GM23338 (cell line): ENCODE results near the gene ULK4. TPM values are rescaled to one million over a fixed set of nuclear protein-coding genes. Genes with fewer than 3 reads are reported as not detected.
"Not testable (repeated sequence)": the region's sequence is repeated elsewhere in the genome, so short reads cannot be mapped to it uniquely, and the experiment has no call there.

Experiments used
- ATAC-seq: fragments of 200-7000 bp; cut with Tn5 transposase; 3 replicates; pipeline ENCODE4 v1.9.1; 2020
- DNase-seq: peaks from one replicate; pipeline ENCODE4 v3.0.0-alpha.2; 2015; ENCODE audit warnings: low spot score
- H2AFZ ChIP-seq: fragments of 200-600 bp; sonication (generic); 2 replicates; pipeline ENCODE4 v1.8.0; 2016; ENCODE audit warnings: antibody characterized with exemption, mild to moderate bottlenecking, moderate library complexity
- H3F3A ChIP-seq: fragments of 200-600 bp; sonication (generic); replicated peaks from 2 replicates; pipeline ENCODE4 v1.8.0; 2017; ENCODE audit warnings: antibody characterized with exemption, mixed run types, low read depth
- H3K27ac ChIP-seq: fragments of 200-600 bp; sonication (generic); 2 replicates; pipeline ENCODE4 v1.6.1; 2016; ENCODE audit warnings: low read depth
- H3K27me3 ChIP-seq: fragments of 200-600 bp; sonication (generic); 2 replicates; pipeline ENCODE4 v1.8.0; 2016; ENCODE audit warnings: mild to moderate bottlenecking, mixed run types, moderate library complexity; ENCODE audit not compliant: insufficient read depth
- H3K36me3 ChIP-seq: fragments of 200-600 bp; sonication (generic); 2 replicates; pipeline ENCODE4 v1.8.0; 2016; ENCODE audit warnings: mild to moderate bottlenecking; ENCODE audit not compliant: insufficient read depth
- H3K4me1 ChIP-seq: fragments of 200-600 bp; sonication (generic); 2 replicates; pipeline ENCODE4 v1.8.0; 2016; ENCODE audit warnings: mild to moderate bottlenecking, moderate library complexity; ENCODE audit not compliant: insufficient read depth
- H3K4me2 ChIP-seq: fragments of 200-600 bp; sonication (generic); 2 replicates; pipeline ENCODE4 v1.7.1; 2017; ENCODE audit warnings: mixed run types
- H3K4me3 ChIP-seq: fragments of 200-600 bp; sonication (generic); 2 replicates; pipeline ENCODE4 v1.6.1; 2016; ENCODE audit warnings: mixed run types
- H3K79me2 ChIP-seq: fragments of 200-600 bp; sonication (generic); replicated peaks from 2 replicates; pipeline ENCODE4 v1.8.0; 2017; ENCODE audit warnings: mild to moderate bottlenecking; ENCODE audit not compliant: insufficient read depth
- H3K9me2 ChIP-seq: fragments of 200-600 bp; sonication (generic); 2 replicates; pipeline ENCODE4 v1.8.0; 2017; ENCODE audit not compliant: insufficient read depth
- H4K20me1 ChIP-seq: fragments of 200-600 bp; sonication (generic); replicated peaks from 2 replicates; pipeline ENCODE4 v1.8.0; 2017; ENCODE audit warnings: mild to moderate bottlenecking; ENCODE audit not compliant: insufficient read depth
- H3K27ac Mint-ChIP-seq: 2 replicates; pipeline ENCODE4 v1.8.0; 2020; ENCODE audit warnings: inconsistent platforms, mild to moderate bottlenecking, moderate library complexity, mixed read lengths
- H3K27me3 Mint-ChIP-seq: 3 replicates; pipeline ENCODE4 v1.8.0; 2022; ENCODE audit warnings: low read depth, mild to moderate bottlenecking, moderate library complexity, mixed read lengths, inconsistent platforms; ENCODE audit not compliant: insufficient read depth, poor library complexity
- H3K36me3 Mint-ChIP-seq: 3 replicates; pipeline ENCODE4 v1.8.0; 2021; ENCODE audit warnings: low read depth, mild to moderate bottlenecking, inconsistent platforms, moderate library complexity, mixed read lengths
- H3K4me1 Mint-ChIP-seq: 3 replicates; pipeline ENCODE4 v1.8.0; 2020; ENCODE audit warnings: mild to moderate bottlenecking, inconsistent platforms, mixed read lengths
- H3K4me3 Mint-ChIP-seq: 3 replicates; pipeline ENCODE4 v1.8.0; 2021; ENCODE audit warnings: moderate library complexity, mild to moderate bottlenecking, inconsistent platforms, mixed read lengths
- H3K9me3 Mint-ChIP-seq: 3 replicates; pipeline ENCODE4 v1.8.0; 2020; ENCODE audit warnings: moderate library complexity, mild to moderate bottlenecking, inconsistent platforms, mixed read lengths
- EZH2phosphoT487 ChIP-seq: fragments of 200-600 bp; sonication (generic); IDR thresholded peaks from one replicate; pipeline ENCODE4 v1.8.1; 2018; ENCODE audit warnings: antibody characterized with exemption; ENCODE audit not compliant: unreplicated experiment
- ZNF331 ChIP-seq: fragments of 250-450 bp; sonication (Bioruptor Pico); IDR thresholded peaks from 2 replicates; pipeline ENCODE4 v1.5.0; 2020; ENCODE audit warnings: low read depth, mild to moderate bottlenecking, moderate library complexity
- polyA plus RNA-seq: library from polyadenylated mRNA; unstranded; fragments of >200 nt; fragmentation: Nextera tagmentation; extraction: Ambion mirVana; gene quantifications from 2 replicates; pipeline ENCODE4 v1.2.1, GENCODE V29; 2016
- total RNA-seq: library from RNA; depleted of rRNA; stranded (reverse); fragments of >200 nt; shearing (Covaris generic); gene quantifications from 2 replicates; pipeline ENCODE4 v1.2.3, GENCODE V29; 2014
- TF ChIP-seq, protein P1 (sequence below): fragments of 250-450 bp; sonication (Bioruptor Pico); IDR thresholded peaks from 2 replicates; pipeline ENCODE4 v1.5.0; 2020; ENCODE audit warnings: mild to moderate bottlenecking, moderate library complexity
- TF ChIP-seq, protein P2 (sequence below): IDR thresholded peaks from 2 replicates; pipeline ENCODE4 v1.6.1; 2016; ENCODE audit warnings: antibody characterized with exemption

Gene ULK4
- total and polyA plus RNA-seq, 2 experiments from 2014 or later = 20.8 to 41.4 TPM

DNA sequence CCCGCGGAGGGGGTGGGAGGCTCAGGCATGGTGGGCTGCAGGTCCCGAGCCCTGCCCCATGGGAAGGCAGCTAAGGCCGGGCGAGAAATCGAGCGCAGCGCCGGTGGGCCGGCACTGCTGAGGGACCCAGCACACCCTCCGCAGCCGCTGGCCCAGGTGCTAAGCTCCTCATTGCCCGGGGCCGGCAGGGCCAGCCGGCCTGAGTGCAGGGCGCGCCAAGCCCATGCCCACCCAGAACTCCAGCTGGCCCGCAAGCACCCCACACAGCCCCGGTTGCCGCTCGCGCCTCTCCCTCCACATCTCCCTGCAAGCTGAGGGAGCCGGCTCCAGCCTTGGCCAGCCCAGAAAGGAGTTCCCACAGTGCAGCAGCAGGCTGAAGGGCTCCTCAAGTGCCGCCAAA lies 117.6 kb downstream of the ULK4 start:
- not testable (repeated sequence) for H3F3A ChIP-seq, H2AFZ ChIP-seq, H3K4me1 ChIP-seq, H3K4me1 Mint-ChIP-seq, ATAC-seq, H3K4me2 ChIP-seq, H3K27me3 Mint-ChIP-seq, H3K4me3 Mint-ChIP-seq, H3K79me2 ChIP-seq, H3K27ac Mint-ChIP-seq, H3K36me3 ChIP-seq, H3K9me2 ChIP-seq, H3K27me3 ChIP-seq, DNase-seq, H3K27ac ChIP-seq, H4K20me1 ChIP-seq, H3K4me3 ChIP-seq
- Mint-ChIP-seq H3K9me3 (peaks cover 48% of the 10 kb centered on the region), H3K36me3 (peaks cover 46% of the 10 kb centered on the region)

DNA sequence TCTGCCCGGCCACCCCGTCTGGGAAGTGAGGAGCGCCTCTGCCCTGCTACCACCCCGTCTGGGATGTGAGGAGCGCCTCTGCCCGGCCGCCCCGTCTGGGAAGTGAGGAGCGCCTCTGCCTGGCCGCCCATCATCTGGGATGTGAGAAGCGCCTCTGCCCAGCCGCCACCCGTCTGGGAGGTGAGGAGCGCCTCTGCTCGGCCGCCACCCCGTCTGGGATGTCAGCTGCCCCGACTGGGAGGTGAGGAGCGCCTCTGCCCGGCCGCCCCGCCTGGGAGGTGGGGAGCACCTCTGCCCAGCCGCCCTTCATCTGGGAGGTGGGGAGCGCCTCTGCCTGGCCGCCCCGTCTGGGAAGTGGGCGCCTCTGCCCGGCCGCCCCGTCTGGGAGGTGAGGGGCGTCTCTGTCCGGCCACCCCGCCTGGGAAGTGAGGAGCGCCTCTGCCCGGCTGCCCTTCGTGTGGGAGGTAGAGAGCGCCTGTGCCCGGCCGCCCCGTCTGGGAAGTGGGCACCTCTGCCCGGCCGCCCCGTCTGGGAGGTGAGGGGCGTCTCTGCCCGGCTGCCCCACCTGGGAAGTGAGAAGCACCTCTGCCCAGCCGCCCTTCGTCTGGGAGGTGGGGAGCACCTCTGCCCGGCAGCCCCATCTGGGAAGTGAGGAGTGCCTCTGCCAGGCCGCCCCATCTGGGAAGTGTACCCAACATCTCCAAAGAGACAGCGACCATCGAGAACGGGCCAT lies 120.8 kb downstream of the ULK4 start:
- not testable (repeated sequence) for H3K27me3 Mint-ChIP-seq, H3K27ac Mint-ChIP-seq, H3K27ac ChIP-seq

DNA sequence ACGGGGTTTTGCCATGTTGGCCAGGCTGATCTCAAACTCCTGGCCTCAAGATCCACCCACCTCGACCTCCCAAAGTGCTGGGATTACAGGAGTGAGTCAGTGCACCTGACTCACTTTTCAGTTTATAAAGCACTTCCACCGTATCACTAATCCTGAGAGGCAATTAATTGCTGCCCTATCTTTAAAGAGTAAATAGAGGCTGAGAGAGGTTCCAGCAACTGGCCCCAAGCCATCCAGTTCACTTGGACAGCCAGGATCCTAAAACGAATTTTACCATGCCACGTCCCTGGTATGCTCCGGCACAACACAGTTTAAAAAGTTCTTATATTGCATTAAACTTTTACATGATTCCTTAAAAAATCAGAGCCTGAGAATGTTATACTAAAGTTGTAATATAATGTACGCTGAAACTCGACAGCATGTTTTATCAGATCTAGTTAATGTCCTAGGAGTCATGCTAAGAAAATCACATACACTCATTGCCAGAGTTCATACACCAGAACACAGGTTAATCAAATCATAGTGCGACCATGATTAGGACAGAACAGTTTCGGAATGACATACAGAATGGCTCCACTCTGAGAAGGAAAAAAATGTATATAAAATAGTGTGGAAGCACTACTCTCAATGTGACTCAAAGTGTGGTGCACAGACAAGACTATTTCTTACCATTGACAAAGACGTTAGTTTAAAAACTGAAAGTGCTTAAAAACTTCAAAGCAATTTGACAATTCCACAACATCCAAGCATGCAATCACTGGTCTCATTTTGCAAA lies 125.4 kb downstream of the ULK4 start:
- Mint-ChIP-seq H3K9me3 (peaks cover 36% of the 10 kb centered on the region), H3K36me3 (peaks cover 38% of the 10 kb centered on the region), H3K27ac (no peak overlapping the region), H3K4me1 (no peaks in the 10 kb centered on the region), H3K4me3 (no peak overlapping the region), H3K27me3 (no peaks in the 10 kb centered on the region)
- no peak for DNase-seq
- no peak overlapping the region for H3K4me2 ChIP-seq
- H3K9me2 ChIP-seq = no peaks in the 10 kb centered on the region
- H4K20me1 ChIP-seq = no peaks in the 10 kb centered on the region
- H3K4me1 ChIP-seq = no peaks in the 10 kb centered on the region
- H3K27me3 ChIP-seq = no peaks in the 10 kb centered on the region
- no peak overlapping the region for H3K27ac ChIP-seq
- TF ChIP-seq, protein P1, sequence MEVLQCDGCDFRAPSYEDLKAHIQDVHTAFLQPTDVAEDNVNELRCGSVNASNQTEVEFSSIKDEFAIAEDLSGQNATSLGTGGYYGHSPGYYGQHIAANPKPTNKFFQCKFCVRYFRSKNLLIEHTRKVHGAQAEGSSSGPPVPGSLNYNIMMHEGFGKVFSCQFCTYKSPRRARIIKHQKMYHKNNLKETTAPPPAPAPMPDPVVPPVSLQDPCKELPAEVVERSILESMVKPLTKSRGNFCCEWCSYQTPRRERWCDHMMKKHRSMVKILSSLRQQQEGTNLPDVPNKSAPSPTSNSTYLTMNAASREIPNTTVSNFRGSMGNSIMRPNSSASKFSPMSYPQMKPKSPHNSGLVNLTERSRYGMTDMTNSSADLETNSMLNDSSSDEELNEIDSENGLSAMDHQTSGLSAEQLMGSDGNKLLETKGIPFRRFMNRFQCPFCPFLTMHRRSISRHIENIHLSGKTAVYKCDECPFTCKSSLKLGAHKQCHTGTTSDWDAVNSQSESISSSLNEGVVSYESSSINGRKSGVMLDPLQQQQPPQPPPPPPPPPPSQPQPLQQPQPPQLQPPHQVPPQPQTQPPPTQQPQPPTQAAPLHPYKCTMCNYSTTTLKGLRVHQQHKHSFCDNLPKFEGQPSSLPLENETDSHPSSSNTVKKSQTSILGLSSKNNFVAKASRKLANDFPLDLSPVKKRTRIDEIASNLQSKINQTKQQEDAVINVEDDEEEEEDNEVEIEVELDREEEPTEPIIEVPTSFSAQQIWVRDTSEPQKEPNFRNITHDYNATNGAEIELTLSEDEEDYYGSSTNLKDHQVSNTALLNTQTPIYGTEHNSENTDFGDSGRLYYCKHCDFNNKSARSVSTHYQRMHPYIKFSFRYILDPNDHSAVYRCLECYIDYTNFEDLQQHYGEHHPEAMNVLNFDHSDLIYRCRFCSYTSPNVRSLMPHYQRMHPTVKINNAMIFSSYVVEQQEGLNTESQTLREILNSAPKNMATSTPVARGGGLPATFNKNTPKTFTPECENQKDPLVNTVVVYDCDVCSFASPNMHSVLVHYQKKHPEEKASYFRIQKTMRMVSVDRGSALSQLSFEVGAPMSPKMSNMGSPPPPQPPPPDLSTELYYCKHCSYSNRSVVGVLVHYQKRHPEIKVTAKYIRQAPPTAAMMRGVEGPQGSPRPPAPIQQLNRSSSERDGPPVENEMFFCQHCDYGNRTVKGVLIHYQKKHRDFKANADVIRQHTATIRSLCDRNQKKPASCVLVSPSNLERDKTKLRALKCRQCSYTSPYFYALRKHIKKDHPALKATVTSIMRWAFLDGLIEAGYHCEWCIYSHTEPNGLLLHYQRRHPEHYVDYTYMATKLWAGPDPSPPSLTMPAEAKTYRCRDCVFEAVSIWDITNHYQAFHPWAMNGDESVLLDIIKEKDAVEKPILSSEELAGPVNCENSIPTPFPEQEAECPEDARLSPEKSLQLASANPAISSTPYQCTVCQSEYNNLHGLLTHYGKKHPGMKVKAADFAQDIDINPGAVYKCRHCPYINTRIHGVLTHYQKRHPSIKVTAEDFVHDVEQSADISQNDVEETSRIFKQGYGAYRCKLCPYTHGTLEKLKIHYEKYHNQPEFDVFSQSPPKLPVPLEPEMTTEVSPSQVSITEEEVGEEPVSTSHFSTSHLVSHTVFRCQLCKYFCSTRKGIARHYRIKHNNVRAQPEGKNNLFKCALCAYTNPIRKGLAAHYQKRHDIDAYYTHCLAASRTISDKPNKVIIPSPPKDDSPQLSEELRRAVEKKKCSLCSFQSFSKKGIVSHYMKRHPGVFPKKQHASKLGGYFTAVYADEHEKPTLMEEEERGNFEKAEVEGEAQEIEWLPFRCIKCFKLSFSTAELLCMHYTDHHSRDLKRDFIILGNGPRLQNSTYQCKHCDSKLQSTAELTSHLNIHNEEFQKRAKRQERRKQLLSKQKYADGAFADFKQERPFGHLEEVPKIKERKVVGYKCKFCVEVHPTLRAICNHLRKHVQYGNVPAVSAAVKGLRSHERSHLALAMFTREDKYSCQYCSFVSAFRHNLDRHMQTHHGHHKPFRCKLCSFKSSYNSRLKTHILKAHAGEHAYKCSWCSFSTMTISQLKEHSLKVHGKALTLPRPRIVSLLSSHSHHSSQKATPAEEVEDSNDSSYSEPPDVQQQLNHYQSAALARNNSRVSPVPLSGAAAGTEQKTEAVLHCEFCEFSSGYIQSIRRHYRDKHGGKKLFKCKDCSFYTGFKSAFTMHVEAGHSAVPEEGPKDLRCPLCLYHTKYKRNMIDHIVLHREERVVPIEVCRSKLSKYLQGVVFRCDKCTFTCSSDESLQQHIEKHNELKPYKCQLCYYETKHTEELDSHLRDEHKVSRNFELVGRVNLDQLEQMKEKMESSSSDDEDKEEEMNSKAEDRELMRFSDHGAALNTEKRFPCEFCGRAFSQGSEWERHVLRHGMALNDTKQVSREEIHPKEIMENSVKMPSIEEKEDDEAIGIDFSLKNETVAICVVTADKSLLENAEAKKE (CRISPR knock-in tag) = no peak
- TF ChIP-seq, protein P2, sequence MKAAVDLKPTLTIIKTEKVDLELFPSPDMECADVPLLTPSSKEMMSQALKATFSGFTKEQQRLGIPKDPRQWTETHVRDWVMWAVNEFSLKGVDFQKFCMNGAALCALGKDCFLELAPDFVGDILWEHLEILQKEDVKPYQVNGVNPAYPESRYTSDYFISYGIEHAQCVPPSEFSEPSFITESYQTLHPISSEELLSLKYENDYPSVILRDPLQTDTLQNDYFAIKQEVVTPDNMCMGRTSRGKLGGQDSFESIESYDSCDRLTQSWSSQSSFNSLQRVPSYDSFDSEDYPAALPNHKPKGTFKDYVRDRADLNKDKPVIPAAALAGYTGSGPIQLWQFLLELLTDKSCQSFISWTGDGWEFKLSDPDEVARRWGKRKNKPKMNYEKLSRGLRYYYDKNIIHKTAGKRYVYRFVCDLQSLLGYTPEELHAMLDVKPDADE = no peak
- no peak for TF ChIP-seq EZH2phosphoT487
- no peak for TF ChIP-seq ZNF331 (CRISPR knock-in tag)
- H3K79me2 ChIP-seq = no peaks in the 10 kb centered on the region
- H3K36me3 ChIP-seq = no peaks in the 10 kb centered on the region; the same call in 1 of the 2 replicates
- no peaks in the 10 kb centered on the region for H3F3A ChIP-seq
- H3K4me3 ChIP-seq = no peak overlapping the region
- ATAC-seq = no peak
- H2AFZ ChIP-seq = no peak overlapping the region

More for the DNA sequence above, 120.8 kb downstream of the ULK4 start:
- peaks cover 48% of the 10 kb centered on the region for H3K9me3 Mint-ChIP-seq
- not testable (repeated sequence) for ATAC-seq, DNase-seq, H3K4me1 Mint-ChIP-seq, H3K9me2 ChIP-seq, H3K27me3 ChIP-seq, H3K4me3 ChIP-seq, H3K79me2 ChIP-seq, H3K4me3 Mint-ChIP-seq, H3K4me1 ChIP-seq, H3K36me3 ChIP-seq, H3K4me2 ChIP-seq, H3F3A ChIP-seq, H2AFZ ChIP-seq, H4K20me1 ChIP-seq
- H3K36me3 Mint-ChIP-seq = peaks cover 46% of the 10 kb centered on the region
